ENCODE data around the gene MTCH1. TPM values are rescaled to one million over a fixed set of nuclear protein-coding genes. Genes with fewer than 3 reads are reported as not detected.

Gene MTCH1
- total RNA-seq, 1 experiment from 2014 or later: 204 TPM

DNA sequence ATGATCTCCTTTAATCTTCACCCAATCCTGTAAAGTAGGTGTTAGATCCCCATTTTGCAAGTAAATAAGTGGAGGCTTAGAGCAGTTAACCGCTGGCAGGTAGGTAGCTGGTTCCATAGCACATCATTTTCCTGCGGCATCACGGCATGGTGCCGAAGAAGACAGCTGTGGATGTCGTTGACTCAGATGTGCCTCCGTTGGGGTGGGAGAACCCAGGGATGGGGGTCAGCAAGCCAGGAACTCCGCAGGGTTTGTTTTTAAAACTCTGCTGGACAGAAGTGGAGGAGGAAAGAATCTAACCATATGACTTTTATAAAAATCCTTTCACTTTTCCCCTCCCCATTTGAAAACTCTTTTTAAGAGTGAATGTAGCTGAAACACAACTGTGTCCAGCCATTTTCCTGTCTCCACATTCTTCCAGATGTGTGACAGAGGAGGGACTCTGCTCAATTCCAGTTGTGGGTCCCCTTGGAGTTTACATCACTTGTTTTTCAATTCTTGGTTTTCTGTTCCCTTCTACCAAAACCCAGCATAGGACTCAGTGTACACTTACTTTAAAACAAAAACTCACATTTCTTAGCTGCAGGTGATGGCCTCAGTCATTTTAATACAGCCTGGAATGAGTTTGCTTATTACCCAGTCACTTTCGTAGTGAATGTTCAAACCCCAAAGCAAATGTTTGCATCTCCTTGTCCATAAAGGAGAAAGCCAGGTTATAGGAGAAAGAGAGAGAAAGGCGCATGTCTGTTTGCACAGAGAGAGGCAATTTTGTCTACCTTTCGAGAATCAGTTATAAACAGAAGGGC is 59.1 kb downstream of the MTCH1 start:
- ATAC-seq (no peak), DNase-seq (ENCODE audit: low spot score) (no peak)
- POLR2A ChIA-PET: no interaction called here
- Mint-ChIP-seq H3K9me3 (no peaks in the 10 kb centered on the region), H3K36me3 (no peaks in the 10 kb centered on the region), H3K4me3 (no peak overlapping the region), H3K4me1 (peaks cover 4% of the 10 kb centered on the region), H3K27me3 (ENCODE audit: low read depth) (no peaks in the 10 kb centered on the region), H3K27ac (no peak overlapping the region)
- no peak for TF ChIP-seq ZNF219 (CRISPR knock-in tag; IDR thresholded peaks at IDR 0.05; ENCODE audit: borderline replicate concordance)
- TF ChIP-seq ZNF416 (CRISPR knock-in tag; IDR thresholded peaks at IDR 0.05): no peak
- TF ChIP-seq FOXP1 (CRISPR knock-in tag; IDR thresholded peaks at IDR 0.05; ENCODE audit: borderline replicate concordance): no peak
- TF ChIP-seq, protein P1, sequence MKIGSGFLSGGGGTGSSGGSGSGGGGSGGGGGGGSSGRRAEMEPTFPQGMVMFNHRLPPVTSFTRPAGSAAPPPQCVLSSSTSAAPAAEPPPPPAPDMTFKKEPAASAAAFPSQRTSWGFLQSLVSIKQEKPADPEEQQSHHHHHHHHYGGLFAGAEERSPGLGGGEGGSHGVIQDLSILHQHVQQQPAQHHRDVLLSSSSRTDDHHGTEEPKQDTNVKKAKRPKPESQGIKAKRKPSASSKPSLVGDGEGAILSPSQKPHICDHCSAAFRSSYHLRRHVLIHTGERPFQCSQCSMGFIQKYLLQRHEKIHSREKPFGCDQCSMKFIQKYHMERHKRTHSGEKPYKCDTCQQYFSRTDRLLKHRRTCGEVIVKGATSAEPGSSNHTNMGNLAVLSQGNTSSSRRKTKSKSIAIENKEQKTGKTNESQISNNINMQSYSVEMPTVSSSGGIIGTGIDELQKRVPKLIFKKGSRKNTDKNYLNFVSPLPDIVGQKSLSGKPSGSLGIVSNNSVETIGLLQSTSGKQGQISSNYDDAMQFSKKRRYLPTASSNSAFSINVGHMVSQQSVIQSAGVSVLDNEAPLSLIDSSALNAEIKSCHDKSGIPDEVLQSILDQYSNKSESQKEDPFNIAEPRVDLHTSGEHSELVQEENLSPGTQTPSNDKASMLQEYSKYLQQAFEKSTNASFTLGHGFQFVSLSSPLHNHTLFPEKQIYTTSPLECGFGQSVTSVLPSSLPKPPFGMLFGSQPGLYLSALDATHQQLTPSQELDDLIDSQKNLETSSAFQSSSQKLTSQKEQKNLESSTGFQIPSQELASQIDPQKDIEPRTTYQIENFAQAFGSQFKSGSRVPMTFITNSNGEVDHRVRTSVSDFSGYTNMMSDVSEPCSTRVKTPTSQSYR (CRISPR knock-in tag; IDR thresholded peaks at IDR 0.05): no peak
- no peak for TF ChIP-seq ZNF232 (CRISPR knock-in tag; IDR thresholded peaks at IDR 0.05)
- TF ChIP-seq TCF7 (CRISPR knock-in tag; IDR thresholded peaks at IDR 0.05; ENCODE audit: low read depth): no peak
- TF ChIP-seq, protein P2, sequence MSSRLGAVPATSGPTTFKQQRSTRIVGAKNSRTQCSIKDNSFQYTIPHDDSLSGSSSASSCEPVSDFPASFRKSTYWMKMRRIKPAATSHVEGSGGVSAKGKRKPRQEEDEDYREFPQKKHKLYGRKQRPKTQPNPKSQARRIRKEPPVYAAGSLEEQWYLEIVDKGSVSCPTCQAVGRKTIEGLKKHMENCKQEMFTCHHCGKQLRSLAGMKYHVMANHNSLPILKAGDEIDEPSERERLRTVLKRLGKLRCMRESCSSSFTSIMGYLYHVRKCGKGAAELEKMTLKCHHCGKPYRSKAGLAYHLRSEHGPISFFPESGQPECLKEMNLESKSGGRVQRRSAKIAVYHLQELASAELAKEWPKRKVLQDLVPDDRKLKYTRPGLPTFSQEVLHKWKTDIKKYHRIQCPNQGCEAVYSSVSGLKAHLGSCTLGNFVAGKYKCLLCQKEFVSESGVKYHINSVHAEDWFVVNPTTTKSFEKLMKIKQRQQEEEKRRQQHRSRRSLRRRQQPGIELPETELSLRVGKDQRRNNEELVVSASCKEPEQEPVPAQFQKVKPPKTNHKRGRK (CRISPR knock-in tag; IDR thresholded peaks at IDR 0.05; ENCODE audit: borderline replicate concordance): no peak
- no peak for TF ChIP-seq ATF1 (CRISPR knock-in tag; IDR thresholded peaks at IDR 0.05)
- no peak for TF ChIP-seq OVOL2 (CRISPR knock-in tag; IDR thresholded peaks at IDR 0.05; ENCODE audit: borderline replicate concordance)
- TF ChIP-seq CBFB (CRISPR knock-in tag; IDR thresholded peaks at IDR 0.05; ENCODE audit: low read depth): no peak
- TF ChIP-seq SMAD3 (CRISPR knock-in tag; IDR thresholded peaks at IDR 0.05; ENCODE audit: borderline replicate concordance): no peak
- no peak for TF ChIP-seq FOXK1 (CRISPR knock-in tag; IDR thresholded peaks at IDR 0.05)
- CTCF ChIA-PET: interaction anchor here (1.0 to 2.0 kb wide), 4 partner anchors 8 to 161 kb away, joined by 4 to 6 read pairs (median 4); no protein-coding TSS in a partner anchor

DNA sequence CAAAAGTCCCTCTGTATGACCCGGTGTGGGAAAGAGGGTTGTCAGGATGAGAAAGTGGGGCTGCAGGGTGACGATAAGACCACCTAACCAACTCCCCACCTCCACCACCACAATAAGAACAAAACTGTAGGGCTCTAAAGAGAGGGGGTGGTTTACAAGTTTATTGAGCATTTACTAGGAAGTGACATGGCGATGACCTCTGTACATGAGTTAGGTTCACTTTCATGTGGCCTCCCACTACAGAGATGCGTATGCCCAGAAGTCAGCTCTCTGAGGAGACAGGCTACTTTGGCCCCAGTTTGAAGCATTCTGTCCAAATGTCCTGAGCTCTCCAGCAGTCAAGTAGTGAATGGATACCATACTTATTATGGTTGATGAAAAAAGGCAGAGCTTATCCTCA is 60.2 kb downstream of the MTCH1 start:
- POLR2A ChIA-PET: no interaction called here
- 0 out of 2 replicates have a peak overlapping the region, but pooled peaks have one; percentile 20 for H3K27ac Mint-ChIP-seq
- no peaks in the 10 kb centered on the region for H3K36me3 Mint-ChIP-seq

More for the DNA sequence above, 60.2 kb downstream of the MTCH1 start:
- Mint-ChIP-seq H3K27me3 (ENCODE audit: low read depth) (no peaks in the 10 kb centered on the region), H3K4me3 (no peak overlapping the region), H3K4me1 (peaks cover 4% of the 10 kb centered on the region), H3K9me3 (no peaks in the 10 kb centered on the region)
- ATAC-seq (no peak), DNase-seq (ENCODE audit: low spot score) (no peak)
- no peak for TF ChIP-seq NR1H2 (CRISPR knock-in tag; IDR thresholded peaks at IDR 0.05)
- TF ChIP-seq, protein P3, sequence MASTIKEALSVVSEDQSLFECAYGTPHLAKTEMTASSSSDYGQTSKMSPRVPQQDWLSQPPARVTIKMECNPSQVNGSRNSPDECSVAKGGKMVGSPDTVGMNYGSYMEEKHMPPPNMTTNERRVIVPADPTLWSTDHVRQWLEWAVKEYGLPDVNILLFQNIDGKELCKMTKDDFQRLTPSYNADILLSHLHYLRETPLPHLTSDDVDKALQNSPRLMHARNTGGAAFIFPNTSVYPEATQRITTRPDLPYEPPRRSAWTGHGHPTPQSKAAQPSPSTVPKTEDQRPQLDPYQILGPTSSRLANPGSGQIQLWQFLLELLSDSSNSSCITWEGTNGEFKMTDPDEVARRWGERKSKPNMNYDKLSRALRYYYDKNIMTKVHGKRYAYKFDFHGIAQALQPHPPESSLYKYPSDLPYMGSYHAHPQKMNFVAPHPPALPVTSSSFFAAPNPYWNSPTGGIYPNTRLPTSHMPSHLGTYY (CRISPR knock-in tag; IDR thresholded peaks at IDR 0.05): no peak
- TF ChIP-seq, protein P4, sequence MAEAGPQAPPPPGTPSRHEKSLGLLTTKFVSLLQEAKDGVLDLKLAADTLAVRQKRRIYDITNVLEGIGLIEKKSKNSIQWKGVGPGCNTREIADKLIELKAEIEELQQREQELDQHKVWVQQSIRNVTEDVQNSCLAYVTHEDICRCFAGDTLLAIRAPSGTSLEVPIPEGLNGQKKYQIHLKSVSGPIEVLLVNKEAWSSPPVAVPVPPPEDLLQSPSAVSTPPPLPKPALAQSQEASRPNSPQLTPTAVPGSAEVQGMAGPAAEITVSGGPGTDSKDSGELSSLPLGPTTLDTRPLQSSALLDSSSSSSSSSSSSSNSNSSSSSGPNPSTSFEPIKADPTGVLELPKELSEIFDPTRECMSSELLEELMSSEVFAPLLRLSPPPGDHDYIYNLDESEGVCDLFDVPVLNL (CRISPR knock-in tag; IDR thresholded peaks at IDR 0.05; ENCODE audit: borderline replicate concordance, low read depth): no peak
- TF ChIP-seq, protein P5, sequence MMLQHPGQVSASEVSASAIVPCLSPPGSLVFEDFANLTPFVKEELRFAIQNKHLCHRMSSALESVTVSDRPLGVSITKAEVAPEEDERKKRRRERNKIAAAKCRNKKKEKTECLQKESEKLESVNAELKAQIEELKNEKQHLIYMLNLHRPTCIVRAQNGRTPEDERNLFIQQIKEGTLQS (CRISPR knock-in tag; conservative IDR thresholded peaks at IDR 0.05): no peak
- TF ChIP-seq FOXK1 (CRISPR knock-in tag; IDR thresholded peaks at IDR 0.05): no peak
- TF ChIP-seq, protein P6, sequence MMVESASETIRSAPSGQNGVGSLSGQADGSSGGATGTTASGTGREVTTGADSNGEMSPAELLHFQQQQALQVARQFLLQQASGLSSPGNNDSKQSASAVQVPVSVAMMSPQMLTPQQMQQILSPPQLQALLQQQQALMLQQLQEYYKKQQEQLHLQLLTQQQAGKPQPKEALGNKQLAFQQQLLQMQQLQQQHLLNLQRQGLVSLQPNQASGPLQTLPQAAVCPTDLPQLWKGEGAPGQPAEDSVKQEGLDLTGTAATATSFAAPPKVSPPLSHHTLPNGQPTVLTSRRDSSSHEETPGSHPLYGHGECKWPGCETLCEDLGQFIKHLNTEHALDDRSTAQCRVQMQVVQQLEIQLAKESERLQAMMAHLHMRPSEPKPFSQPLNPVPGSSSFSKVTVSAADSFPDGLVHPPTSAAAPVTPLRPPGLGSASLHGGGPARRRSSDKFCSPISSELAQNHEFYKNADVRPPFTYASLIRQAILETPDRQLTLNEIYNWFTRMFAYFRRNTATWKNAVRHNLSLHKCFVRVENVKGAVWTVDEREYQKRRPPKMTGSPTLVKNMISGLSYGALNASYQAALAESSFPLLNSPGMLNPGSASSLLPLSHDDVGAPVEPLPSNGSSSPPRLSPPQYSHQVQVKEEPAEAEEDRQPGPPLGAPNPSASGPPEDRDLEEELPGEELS (CRISPR knock-in tag; IDR thresholded peaks at IDR 0.05): no peak
- TF ChIP-seq, protein P7, sequence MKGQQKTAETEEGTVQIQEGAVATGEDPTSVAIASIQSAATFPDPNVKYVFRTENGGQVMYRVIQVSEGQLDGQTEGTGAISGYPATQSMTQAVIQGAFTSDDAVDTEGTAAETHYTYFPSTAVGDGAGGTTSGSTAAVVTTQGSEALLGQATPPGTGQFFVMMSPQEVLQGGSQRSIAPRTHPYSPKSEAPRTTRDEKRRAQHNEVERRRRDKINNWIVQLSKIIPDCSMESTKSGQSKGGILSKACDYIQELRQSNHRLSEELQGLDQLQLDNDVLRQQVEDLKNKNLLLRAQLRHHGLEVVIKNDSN (CRISPR knock-in tag; IDR thresholded peaks at IDR 0.05): no peak
- no peak for TF ChIP-seq ZNF423 (CRISPR knock-in tag; IDR thresholded peaks at IDR 0.05)
- TF ChIP-seq ZNF232 (CRISPR knock-in tag; IDR thresholded peaks at IDR 0.05): no peak
- TF ChIP-seq, protein P8, sequence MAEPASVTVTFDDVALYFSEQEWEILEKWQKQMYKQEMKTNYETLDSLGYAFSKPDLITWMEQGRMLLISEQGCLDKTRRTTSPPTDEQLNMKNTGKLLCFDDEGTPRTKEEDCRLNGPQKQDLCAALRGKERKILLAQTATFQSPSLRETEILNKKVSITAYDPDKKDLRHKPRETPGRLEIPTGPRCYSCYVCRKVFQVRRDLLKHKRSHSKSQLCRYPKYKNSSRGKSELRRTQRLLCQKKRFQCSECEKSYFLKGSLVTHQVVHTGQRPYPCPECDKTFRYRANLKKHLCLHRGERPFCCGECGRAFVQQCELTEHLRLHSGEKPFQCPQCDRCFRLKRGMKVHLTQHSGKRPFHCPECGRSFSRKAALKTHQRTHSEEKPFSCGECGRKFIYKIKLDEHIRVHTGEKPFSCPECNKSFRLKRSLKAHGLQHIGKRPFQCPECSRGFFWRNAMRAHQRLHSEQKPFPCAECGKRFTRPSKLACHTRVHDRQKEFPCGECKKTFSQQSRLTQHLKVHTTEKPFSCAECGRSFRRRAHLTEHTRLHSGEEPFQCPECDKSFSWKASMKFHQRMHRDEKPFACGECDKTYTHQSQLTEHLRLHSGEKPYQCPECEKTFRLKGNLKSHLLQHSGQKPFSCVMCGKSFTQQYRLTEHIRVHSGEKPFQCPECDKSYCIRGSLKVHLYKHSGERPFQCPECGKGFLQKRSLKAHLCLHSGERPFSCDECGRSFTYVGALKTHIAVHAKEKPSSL (CRISPR knock-in tag; conservative IDR thresholded peaks at IDR 0.05): no peak
- CTCF ChIA-PET: interaction anchor here (1.3 kb wide), 1 partner anchor 12 kb away, joined by 4 read pairs; no protein-coding TSS in a partner anchor
